ENCODE measurements around the gene RADIL. TPM values are rescaled to one million over a fixed set of nuclear protein-coding genes. Genes with fewer than 3 reads are reported as not detected.

Gene RADIL
- total and polyA plus RNA-seq, 2 of the 13 experiments (the other 11 are each of a cell fraction or from before 2014, with no cell fraction given): 0.05 to 0.09 TPM

- TF ChIP-seq PAXIP1 (CRISPR knock-in tag; conservative IDR thresholded peaks at IDR 0.05) (peak; percentile 59), MTF2 (CRISPR knock-in tag; IDR thresholded peaks at IDR 0.05; ENCODE audit: borderline replicate concordance) (no peak), ZNF567 (CRISPR knock-in tag; IDR thresholded peaks at IDR 0.05; ENCODE audit: borderline replicate concordance) (no peak), HOXA7 (CRISPR knock-in tag; IDR thresholded peaks at IDR 0.05) (no peak), TFDP2 (CRISPR knock-in tag; IDR thresholded peaks at IDR 0.05) (no peak), DDIT3 (CRISPR knock-in tag; IDR thresholded peaks at IDR 0.05) (no peak), NCOA2 (CRISPR knock-in tag; IDR thresholded peaks at IDR 0.05) (no peak), RCOR2 (CRISPR knock-in tag; IDR thresholded peaks at IDR 0.05) (no peak), PHB2 (IDR thresholded peaks at IDR 0.05; ENCODE audit: partially characterized antibody) (no peak), ZNF143 (CRISPR knock-in tag; IDR thresholded peaks at IDR 0.05) (no peak), MED1 (CRISPR knock-in tag; IDR thresholded peaks at IDR 0.05) (no peak), SRF (IDR thresholded peaks at IDR 0.05; ENCODE audit: low read depth, low read length) (no peak), YEATS2 (CRISPR knock-in tag; IDR thresholded peaks at IDR 0.05; ENCODE audit: borderline replicate concordance) (no peak), MLLT10 (CRISPR knock-in tag; IDR thresholded peaks at IDR 0.05) (no peak), ZBTB1 (CRISPR knock-in tag; IDR thresholded peaks at IDR 0.05; ENCODE audit: borderline replicate concordance) (no peak), ZNF589 (CRISPR knock-in tag; conservative IDR thresholded peaks at IDR 0.05) (no peak), ZNF792 (CRISPR knock-in tag; IDR thresholded peaks at IDR 0.05) (no peak), ZNF280B (CRISPR knock-in tag; IDR thresholded peaks at IDR 0.05; ENCODE audit: borderline replicate concordance) (no peak), HOMEZ (CRISPR knock-in tag; IDR thresholded peaks at IDR 0.05; ENCODE audit: low read depth) (no peak), MYC (CRISPR knock-in tag; IDR thresholded peaks at IDR 0.05; ENCODE audit: borderline replicate concordance) (no peak), SMC3 (IDR thresholded peaks at IDR 0.05; ENCODE audit: low read length) (no peak), ATRX (CRISPR knock-in tag; IDR thresholded peaks at IDR 0.05; ENCODE audit: borderline replicate concordance) (no peak), ZNF24 (IDR thresholded peaks at IDR 0.05) (no peak), ZNF333 (CRISPR knock-in tag; IDR thresholded peaks at IDR 0.05; ENCODE audit: borderline replicate concordance) (no peak)
Measured at GRCh38 chr7:4842319-4843064, 41.0 kb downstream of the RADIL start (continued).
